ENCODE measurements around the gene SLC6A3.
A peak's percentile ranks its signal among the peaks of the same experiment; 100 is the strongest.

The SLC6A3 gene

DNA sequence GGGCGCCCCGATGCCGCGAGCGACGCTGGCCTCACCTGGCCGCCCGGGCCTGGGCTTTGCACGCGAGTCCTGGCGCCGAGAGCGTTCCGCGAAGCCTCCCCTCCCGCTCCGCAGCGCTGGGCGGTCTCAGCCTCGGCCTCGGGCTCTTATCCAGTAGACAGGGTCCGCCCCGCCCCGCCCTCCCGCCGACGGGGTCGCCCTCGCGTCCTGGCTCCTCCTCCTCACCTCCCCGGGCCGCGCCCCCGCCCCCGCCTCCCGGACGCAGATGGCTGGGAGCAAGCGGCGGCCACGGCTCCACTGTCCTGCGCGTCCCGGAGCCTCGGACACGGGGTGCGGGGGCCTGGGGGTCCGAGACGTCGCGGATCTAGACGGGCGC lies at the start of gene SLC6A3:
SLC6A3 (minus strand) TSS at position 128 of the 376 bp plus-strand sequence. CDS start 2,243 bp downstream, outside the sequence.
- DNase-seq = peak; percentile 68

DNA sequence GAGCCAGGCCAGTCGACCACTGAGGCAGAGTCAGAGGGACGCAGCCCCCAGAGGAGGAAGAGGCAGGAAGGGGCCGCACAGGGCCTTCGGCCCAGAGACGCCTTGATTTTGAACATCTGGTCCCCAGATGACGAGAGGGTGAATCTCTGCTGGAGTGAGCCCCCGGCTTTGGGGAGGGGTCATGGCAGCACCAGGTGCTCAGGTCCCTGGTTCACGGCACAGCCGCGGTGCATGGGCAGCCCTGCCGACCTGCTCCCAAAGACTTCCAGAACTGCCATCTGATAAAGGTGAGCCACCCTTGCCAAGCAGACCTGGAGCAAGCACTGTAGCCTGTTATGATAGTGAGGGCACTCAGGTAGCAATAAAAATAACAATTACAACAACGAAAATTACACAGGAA lies 48.7 kb upstream of the SLC6A3 start:
- no peak for DNase-seq

DNA sequence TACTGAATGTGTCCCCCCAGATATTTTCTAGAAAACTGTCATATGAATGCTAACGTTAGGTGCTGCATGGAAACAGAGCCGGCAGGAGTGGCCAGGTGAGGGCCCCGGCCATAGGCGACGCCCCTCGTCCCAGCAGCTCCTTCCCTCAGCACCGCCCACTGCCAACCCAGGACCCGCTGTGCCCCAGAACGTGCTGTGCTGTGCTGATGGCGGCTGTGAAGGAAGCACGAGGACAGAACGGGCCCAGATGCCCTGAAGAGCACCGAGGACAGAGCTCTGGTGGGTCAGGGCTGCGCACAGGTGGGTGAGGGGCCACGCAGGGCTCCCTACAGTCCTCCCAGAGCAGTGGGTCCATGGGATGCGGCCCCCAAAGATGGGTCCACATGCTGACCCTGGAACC lies 48.2 kb upstream of the SLC6A3 start:
- no peak for DNase-seq

DNA sequence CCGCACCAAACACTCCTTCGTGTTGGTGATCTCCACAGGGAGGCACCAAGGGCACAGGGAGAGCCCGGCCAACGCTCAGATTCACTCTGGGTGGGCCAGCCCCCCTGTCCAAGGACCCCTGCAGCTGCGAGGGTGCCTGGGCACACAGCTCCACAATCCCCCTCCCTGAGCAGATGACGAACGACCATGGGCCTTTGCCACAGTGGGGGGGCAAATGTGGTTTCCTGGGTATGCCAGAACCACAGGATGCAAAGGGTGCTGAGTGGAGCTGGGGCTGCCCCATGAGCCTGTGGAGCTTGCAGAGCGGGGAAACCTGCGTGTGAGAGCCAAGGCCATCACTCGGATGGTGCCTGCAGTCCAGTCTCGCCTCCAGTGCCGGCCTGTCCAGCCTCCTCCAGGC lies 47.5 kb upstream of the SLC6A3 start:
- no peak for DNase-seq

DNA sequence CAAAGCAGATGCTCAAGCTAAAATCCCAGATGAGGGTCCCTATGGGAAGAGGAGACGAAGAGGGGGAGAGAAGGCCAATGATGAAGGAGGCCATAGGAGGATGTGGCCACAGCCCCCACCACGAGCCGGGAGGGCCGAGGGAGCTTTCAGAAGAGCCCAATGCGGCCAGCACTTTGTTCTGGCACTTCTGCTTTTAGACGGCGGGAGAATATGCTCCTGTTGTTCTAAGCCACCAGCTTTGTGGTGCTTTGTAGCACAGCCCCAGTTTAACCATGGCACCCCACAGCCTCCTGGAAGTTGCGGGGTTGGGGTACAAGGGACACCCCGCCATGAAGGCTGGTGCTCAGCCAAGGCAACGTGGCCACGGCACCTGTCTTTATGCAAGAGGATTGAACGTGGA lies 45.1 kb upstream of the SLC6A3 start:
- DNase-seq = no peak

DNA sequence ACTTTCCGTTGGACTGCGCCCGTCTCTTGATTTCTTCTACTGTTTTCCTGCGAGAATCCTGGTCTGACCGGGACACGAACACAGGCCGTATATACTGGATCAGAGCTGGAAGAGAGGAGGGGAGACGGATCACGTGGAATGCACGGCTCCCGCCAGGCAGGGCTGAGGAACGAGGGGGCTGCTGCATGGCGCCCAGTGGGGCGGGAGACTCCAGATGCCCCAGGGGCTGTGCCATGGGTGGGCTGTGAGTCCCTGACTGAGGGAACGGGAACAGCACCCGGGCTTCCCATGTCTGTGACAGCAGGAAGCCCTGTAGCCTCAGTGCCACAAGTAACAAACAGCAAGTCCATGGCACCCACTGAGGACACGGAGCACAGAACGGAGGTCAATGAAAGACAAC lies 44.5 kb upstream of the SLC6A3 start:
- DNase-seq = no peak

DNA sequence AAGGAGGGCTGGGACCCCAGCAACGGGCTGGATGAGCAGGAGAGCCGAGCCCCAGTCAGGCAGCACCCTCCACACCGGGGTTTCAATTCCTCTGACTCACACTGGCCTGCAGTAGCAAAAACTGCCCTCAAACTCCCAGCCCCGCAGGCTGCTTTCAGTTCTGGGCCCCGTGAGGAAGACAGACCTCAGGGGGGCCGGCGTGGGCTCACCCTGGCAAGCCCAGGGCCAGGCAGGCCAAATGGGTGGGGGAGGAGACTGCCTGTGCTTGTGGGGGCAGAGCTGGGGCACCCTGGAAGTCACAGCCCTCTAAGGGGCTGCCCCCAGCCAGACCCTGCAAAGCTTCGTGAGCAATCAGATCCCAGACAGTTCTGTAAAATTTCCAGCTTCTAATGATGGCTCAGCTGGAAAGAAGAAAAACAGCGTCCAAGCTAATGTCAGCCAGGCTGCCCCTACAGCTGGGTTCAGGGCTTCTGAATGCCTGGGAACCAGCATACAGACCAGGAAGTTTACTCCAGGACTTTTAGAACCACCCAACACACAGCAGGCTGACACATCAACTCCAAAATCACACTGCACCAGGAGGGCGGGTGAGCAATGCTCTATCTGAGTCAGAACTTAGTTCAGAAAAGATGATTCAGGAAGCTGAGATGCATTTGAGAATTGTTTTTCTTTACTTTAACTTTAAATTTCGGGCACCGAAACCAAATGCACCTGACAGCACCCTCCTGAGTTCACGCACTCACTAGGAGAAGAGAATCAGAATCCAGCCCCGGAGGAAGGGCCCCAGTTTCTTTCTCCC lies 43.8 kb upstream of the SLC6A3 start:
- DNase-seq = peak; percentile 78

DNA sequence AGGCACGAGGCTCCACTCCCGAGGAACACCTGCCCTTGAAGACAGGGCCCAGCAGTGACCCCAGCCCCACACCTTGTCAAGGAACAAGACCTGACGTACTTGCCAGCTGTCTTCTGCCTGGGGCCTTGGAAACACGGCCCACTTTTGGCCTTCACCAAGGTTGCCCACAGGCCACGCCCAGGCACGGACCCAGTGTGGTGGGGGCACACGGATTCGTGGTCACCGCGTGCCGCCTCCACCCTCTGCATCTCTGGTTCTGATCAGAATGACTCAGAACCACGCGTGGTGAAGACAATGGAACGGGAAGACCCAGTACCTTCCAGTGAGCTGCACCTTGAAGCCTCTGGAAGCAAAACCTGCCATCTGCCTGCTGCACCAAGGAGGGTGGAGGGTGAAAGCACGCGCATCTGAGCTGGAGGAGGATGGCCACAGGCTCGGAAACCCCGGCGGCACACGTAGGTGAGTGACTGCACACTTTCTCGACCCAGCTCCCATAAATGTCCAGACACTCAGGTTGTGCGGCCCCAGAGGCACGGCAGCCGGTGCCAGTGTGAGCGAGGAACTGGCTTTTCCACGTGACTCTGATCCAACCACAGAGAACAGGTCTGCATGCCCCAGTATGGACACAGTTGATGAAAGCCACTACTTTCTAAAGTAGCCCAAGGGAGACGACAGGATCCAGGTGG lies 42.0 kb upstream of the SLC6A3 start:
- no peak for DNase-seq

DNA sequence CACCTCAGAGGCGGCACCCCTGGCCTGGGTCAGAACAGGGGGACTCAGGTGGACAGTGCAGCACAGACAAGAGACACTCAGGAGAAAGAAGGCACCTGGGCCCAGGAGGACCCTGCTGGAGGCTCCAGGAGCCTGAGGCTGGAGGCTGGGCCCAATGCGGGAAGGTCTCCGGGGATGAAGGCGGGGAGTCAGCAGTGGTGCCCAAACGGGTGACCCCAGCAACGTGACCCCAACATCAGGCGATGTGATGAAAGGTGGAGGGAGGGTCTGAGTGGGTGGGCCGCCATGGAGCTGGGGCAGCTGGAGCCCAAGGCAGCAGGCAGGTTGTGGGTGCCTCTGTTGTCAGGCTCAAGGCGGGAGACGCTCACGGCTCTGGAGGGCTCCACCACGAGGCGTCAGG lies 41.0 kb upstream of the SLC6A3 start:
- DNase-seq = no peak

DNA sequence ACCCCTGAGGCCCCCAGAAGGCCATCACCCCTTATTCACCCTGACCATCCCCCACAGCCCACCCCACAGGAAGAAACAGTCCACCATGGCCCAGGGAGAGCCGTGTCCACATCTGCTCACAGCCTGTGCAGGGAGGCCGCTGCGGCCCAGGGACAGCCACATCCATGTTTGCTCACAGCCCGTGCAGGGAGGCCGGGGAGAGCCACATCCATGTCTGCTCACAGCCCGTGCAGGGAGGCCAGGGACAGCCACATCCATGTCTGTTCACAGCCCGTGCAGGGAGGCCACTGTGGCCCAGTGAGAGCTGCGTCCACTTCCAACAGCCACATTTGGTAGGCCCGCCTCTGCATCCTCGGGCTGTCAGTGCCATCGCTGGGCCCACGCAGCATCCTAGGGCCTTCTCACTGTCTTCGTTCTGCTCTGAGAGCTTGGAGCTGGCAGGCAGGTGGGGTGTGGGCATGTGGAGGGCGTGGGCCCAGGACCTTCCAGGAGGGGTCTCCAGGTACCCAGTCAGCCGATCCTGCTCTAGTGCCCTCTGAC lies 40.4 kb upstream of the SLC6A3 start:
- no peak for DNase-seq

DNA sequence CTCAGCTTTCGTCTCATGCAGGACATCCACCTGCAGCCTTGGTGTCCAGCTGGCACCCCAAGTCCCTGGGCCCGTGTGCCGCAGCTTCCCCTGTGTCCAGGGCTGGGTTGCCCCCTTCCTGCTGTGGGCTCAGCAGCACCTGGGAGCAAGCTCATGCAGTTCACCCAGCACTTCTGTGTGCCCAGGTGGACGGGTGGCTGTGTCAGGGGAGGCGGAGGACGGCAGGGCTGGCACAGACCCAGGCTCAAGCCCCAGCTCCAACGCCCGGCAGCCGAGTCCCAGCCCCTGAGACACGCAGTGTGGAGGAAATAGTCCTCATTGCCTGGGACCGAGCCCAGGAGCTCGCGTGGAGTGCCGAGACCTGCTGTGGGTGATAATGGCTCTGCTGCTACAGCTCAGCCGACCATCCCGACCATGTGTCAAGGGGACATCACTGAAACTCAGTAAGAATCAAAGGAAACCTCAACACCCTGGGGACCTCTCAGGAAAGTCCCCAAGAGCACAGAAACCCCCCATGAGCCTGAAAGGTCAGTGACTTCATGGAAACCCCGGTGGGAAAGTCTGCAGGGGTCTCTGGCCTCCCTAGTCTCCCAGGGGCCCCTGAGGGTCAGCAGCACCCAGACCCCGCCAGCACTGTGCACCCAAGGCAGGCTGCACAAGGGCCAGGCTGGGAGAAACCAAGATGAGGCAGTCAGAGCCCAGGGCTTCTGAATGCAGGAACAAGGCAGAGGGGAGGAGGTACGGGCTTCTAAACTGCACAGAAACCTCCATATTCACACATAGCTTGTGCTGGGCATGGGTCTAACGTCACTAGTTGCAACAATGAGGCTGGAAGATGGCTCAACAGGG lies 39.7 kb upstream of the SLC6A3 start:
- no peak for DNase-seq

DNA sequence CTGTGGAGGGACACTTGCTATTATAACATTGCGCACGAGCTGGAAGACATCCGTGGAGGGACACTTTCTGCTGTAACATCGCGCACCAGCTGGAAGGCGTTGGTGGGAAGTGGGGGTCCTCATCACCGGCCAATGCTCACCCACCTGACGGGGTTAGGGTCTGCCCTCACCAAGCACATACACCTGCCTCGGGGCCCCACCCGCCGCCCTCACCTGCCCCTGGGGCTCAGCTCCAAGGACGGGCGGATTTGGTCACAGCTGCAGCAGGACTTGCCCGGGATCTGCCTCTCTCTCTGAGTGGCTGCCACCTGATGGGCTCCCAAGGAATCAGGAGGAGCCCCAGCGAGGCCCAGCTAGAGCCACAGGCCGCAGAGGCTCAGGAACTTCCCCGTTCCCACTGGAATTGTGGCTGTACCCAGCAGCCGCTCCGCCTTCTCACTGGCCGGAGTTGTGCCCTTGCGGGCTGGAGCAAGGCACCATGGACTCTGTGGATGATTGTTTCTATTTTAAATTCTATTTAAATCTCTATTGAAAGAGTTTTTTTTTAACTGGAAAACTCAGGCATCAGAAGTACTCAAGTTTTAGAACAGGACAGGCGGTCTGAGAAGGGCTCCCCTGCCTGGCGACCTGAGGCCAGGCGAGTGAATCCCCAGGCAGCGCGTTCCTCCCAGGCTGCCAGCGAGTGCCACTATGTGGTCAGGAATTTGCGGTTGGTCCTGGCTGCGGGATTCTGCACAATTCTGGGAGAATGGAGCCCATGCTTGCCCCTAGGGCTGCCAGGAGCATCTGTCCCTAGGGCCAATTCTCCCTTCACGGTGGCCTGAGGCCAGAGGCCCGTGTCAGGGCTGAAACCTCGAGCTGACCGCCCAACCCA lies 38.9 kb upstream of the SLC6A3 start:
- no peak for DNase-seq

DNA sequence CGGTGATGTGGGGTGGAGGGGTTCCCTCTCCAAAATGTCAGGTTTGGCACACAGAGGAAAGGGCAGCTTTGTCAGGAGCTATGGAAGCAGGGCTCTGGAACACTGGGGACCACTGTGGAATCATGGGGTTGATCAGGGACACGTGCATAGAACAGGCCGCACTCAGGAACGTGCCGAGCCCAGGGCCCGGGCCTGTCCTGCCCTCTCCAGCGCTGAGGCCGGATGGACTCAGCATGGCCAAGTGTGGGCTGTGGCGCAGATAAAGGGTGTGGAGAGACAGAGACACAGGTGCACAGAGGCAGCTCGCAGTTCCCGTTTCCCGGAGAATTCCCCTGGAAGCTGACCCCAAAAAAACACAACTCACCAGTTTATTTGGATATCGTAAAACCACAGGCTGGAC lies 37.8 kb upstream of the SLC6A3 start:
- no peak for DNase-seq

DNA sequence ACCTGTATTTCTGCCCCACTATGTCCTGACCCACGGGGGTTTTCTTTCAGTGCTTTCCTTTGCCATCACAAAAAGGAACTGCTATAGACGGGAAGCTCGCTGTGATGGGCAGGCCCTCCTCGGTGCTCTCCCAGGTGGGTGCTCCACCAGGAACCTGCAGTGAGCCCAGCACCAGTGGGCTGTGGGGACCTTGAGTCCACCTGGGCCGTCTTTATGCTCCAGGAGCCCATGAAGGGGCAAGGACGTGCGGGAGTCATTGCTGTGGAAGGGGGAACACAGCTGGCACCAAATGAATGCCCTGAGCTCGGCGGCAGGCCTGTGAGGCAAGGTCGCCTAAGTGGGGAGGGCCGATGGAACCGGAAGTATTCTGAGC lies 36.7 kb upstream of the SLC6A3 start:
- DNase-seq = no peak

DNA sequence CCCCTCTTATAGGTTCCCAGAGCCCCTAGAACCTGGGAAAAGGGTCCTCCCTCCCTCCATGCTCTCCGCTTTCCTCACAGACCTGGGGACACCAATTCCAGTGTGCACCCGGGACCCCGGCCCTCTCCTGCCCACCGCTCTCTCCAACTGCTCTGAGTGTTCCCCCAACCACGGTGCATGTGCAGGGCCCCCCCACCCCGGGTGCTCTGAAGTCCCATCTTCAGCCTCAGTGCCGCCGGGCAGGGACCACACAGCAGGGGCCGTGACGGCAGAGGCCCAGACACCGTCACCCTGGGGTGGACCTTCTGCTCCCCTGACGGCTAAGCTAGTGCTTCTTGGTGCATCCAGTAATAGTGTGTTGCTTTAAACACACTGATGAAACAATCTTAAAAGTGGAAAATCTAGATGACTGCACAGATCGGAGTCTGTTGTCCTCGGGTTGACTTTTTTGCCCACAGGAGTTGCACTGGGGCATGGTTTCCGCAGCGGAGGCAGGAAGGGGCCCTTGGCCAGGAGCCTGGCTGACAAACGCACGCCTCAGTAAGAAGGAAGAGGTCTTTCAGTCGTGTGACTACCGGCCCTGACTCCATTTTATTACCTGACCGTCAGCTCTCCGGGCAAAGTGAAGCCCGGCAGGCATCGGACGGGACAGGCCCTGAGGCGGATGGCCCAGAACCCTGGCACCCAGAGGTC lies 36.2 kb upstream of the SLC6A3 start:
- no peak for DNase-seq

DNA sequence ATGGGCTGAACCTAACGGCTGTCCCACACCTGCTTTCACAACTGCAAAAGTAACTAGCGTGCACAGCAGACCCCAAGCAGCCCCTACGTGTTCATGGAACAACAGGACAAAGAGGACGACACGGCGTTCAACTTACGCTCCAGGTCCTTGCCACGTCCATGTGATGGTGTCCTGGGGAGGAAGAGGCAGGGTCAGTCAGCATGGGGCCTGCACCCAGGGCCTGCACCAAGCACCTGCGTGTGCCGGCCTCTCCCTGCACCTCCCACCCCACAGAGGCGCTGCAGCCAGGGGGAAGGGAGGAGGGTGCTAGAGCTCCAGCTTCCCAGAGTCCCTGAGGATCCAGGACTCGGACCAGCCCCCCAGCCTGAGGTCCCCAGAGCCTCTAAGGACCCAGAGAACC lies 35.6 kb upstream of the SLC6A3 start:
- no peak for DNase-seq

DNA sequence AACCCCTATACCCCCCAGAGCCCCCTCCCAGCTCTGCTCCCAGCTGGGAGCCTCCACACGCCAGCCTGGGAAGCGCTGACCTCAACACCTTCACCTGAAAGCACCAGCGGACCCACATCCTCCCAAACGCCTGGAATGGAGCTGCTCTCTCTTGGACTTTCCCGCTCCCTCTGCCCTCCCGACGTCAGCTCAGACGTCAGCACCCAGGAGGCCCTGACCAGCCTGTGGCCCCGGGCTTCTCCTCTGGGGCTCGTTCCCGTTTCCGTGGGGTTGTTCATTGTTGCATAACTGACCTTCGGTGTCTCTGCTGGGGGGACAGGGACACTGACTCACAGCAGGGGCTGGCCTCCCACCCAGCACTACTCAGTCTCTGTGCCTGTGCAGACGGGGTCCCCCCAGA lies 35.0 kb upstream of the SLC6A3 start:
- DNase-seq = no peak

DNA sequence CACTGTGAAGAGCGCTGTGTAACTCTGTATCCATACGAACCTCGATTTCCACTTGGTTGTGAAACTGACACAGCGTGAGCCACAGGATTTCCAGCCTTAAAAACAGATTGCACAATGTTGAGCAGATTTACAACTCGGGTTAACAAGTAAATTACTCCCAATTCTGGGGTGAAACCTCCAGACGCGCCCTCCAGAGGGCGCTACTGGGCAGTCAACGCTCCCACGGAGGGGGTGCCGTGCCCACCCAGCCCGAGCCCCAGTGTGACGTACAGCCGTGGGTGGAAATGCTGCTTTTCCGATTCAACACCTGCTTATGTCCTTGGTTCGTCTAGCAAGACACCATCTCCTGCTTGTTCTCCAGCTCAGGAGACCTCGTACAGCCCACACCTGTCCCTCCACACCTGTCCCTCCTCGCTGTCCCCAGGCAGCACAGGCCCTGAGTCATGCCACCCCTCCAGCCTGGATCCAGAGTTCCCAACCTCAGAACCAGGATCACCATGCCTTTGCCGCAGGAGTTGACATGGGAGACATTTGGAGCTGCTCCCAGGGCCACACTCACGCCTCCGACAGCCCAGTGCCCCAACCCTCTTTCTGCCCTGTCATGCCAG lies 34.4 kb upstream of the SLC6A3 start:
- DNase-seq = peak; percentile 82

DNA sequence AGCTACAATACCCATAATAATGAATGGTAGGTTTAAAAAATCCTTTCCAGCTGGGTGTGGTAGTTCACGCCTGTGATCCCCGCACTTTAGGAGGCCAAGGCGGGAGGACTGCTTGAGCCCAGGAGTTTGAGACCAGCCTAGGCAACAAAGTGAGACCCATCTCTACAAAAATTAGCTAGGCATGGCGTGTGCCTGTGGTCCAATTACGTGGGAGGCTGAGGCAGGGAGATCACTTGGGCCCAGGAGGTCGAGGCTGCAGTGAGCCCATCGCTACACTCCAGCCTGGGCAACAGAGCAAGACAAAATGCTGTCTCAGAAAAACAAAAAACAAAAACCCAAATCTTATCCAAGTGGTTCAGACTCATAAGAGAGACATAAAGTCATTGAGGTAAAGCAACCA lies 33.8 kb upstream of the SLC6A3 start:
- DNase-seq = no peak

DNA sequence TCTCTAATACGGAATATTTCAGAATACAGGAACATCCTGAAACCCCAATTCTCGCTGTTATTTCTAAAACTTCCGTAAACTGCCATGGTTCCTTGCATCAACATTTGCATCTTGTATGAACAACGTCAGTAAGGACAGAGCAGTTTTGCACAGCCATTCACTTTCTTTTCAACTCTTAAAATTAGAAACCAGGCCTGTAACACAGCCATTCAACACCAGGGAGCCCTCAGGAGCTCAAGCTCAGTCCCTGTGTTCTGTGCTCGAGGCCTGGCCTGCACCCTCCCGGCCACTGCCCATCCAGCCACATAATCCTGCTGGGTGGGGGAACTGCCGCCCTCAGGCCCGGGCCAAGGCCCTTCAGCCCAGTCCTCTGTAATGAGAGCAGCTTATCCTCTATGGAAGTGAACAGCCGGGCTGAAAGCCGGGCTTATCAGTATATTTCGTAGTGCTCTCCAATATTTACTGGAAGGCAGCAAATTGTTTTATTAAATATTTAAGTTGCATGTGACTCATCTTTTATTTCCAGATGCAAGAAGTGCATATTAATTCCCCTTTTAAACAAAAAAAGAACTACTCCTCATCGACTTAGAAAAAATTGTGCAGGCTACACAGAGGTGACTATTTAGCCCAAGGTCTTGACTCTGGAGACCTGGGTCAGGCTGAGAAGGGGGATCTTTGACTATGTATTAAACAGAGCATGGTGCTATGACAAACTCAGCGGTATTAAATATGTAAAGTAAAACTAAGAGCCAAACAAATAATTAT lies 33.2 kb upstream of the SLC6A3 start:
- DNase-seq = no peak

DNA sequence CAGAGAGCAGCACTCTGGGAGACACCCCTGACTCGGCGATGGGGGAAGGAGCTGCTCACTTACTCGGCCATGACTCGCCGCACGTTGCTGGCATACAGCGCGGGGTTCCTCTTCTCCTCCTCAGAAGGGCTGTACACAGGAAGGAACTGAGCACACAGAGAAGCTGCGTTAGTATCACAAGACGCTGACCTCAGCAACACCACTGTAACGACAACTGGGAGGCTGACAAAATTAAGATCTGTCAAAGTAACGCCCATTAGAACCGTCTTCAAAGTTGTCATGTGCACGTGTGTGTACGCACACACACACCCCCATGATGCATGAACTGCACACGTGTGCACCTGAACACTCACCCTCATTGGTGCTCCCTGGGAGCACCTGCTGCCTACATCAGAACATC lies 32.1 kb upstream of the SLC6A3 start:
- DNase-seq = no peak
